GM19025 (cell line): ENCODE measurements around the gene H2BK1.

Experiments used
- ATAC-seq: cut with Tn5 transposase; IDR thresholded peaks from one replicate; pipeline ENCODE4 v1.9.1; 2021; ENCODE audit warnings: mild to moderate bottlenecking, low read depth, moderate library complexity; ENCODE audit not compliant: unreplicated experiment

H2BK1 gene

DNA sequence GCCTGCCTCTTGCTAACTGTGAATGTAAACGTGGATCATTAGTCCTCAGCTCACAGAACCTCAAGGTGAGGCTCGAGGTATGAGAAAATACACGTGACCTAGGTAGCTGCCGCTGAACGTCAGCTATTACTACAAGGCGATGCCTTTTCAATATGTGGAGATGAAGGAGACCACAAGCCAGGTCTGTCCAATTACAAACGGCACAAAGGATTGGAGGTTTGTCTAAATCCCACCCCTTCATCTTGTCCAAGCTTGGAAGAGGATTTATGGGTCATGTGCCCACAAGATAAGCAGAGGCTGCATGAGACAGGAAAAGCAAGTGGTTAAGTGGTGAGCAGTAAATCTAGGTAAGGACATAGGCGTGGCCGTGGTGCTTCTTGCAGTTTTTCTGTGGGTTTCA lies 3.4 kb downstream of the H2BK1 start:
- no peak for ATAC-seq

DNA sequence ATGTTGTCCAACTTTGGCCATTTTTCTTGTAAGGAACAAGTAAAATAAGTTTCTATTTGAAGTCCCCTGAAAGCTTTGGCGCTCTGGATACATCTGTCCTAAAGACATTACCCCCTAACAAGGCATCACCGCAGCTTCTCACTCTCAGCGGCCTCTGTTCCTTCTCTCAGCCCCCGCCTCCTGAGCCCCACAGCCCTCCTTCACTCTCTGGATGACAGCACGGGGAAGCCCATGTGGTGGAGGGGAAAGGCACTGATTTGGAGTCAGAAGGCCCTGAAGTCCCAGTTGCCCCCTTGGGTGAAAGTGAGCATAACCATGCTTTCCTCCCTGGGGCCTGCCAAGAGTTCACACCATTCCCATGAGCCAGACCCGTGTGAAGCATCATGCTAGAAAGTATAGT lies 4.6 kb downstream of the H2BK1 start:
- ATAC-seq = no peak

DNA sequence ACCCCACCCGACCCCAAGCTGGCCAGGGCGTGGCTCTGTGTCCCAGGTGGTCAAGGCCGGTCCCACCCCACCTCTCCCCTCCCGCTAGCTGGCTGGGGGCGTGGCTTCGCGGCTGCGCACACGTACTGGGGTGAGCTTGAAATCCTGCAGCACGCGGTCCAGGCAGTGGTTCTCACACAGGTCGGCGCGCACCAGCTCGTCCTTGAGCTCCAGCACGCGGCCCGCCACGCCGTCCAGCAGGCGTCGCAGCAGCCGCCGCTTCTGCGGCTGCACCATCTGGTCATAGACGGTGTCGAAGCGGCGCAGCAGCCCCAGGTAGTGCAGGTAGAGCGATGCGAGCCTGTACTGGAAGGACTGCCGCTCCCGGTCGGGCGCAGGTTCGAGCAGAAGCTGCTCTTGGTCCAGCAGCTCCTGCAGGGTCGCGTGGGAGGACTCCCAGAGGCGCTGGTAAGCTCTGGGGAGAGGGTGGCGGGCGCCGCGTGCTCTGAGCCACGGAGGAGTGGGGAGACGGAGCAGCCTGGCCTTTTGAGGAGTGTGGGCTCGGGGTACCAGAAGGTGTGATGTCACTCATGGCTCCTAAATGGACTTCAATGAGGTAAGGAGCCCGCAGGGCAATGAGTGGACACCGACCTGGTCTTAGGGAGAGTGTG lies 5.8 kb downstream of the H2BK1 start:
- no peak for ATAC-seq

DNA sequence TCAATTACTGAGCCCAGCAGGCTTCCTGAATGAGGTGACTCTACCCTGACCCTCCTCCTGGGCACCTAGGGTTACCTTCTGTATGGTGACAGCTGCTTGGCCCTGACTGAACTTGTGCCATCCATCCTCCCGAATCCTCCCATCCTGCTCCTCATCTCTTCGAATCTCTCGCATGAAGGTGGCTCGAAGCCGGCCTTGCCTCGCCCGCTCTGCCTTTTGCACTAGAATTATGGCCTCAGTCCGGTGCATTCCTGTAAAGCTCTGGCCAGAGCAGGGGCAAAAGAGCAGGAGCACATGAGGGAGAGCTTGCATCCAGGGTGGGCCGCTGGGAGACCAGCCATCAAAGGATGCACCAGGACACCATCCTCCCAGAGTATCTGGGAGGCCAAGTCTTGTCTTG lies 7.5 kb downstream of the H2BK1 start:
- no peak for ATAC-seq

DNA sequence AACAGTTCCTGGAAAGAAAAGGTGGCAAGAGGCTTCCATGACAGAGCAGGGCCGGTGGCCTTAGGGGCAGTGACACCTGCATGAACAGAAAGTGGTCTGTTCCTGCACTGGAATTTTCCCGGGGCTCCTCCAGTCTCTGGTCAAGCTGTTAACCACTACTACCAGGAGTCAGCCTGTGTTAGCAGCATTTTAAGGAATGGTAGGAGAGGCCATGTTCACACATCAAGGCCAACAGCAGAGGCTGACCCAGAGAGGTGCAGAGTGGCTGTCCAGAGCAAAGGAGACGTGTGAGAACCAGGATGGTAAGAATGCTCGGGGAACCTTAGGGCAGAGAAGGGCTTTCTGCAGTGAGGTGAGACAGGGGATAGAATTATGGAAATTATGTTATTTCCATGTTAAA lies 8.5 kb downstream of the H2BK1 start:
- ATAC-seq = no peak

DNA sequence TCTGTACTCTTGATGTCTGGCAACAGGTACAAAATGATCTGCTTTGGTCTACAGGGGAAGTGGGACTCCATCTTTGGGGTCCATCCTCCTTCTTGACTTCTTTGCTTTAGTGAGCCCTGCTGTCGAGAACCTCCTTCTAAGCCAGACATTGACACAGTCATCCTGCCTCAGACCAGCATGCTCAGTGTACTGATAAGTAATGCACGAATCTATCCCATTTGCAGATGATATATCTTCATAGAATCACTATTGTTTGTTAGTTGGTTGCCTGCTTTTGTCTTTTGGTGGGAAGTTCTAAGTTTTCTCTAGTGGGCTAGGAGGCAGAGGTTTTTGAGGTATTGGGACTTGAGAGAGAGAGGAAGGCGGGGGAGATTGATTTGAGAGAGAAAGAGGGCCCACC lies 8.9 kb downstream of the H2BK1 start:
- ATAC-seq = no peak

DNA sequence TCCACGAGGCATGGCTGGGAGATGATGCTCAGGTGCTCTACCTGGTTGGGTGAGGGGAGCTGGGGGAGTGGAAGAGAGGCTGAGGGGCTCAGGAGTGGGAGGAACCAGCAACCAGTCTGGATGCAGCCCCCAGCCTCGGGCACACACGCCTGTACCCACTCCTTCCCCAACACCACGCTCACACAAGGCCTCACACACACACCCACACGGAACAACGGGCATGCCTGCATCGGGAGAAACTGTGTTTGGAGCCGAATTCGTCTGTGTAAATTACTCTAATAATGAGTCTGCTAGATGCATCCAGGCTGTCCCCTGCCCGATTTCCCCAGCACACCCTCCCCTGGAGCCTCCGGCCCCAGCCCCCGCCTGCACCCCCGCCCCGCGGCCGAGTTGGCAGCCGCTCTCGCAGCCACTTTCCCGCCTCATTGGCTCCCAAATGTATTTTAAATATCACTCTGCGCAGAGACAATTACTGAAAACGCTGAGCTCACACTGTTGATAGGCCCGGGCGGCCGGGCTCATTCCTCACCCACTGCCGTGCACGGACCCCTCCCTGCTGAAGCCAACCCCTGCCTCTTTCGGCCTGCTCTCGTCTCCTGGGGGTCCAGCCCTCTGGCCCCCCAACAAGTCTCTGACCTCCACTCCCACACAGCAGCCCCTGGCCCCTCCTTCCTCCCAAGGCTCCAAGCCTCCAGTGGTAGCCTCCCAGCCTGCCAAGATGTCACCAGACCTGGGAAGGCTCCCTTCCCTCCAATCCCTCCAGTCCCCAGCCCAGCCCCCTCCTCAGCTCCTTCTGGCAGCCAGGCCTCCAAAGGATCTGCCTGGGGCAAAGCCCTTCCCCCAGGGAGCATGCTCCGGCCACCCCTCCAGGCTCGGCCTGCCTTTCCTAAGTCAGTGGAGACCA lies 11.1 kb downstream of the H2BK1 start:
- no peak for ATAC-seq

DNA sequence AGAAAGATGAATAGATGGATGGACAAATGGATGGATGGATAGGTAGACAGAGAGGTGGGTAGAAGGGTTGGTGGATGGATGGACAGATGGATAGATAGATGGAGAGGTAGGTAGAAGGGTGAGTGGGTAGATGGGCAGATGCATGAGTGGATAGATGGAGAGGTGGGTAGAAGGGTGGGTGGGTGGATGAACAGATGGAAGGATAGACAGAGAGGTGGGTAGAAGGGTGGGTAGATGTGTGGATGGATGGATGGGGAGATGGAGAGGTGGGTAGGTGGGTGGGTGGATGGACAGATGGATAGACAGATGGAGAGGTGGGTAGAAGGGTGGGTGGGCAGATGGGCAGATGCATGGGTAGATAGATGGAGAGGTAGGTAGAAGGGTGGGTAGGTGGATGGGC lies 12.4 kb downstream of the H2BK1 start:
- ATAC-seq = no peak

DNA sequence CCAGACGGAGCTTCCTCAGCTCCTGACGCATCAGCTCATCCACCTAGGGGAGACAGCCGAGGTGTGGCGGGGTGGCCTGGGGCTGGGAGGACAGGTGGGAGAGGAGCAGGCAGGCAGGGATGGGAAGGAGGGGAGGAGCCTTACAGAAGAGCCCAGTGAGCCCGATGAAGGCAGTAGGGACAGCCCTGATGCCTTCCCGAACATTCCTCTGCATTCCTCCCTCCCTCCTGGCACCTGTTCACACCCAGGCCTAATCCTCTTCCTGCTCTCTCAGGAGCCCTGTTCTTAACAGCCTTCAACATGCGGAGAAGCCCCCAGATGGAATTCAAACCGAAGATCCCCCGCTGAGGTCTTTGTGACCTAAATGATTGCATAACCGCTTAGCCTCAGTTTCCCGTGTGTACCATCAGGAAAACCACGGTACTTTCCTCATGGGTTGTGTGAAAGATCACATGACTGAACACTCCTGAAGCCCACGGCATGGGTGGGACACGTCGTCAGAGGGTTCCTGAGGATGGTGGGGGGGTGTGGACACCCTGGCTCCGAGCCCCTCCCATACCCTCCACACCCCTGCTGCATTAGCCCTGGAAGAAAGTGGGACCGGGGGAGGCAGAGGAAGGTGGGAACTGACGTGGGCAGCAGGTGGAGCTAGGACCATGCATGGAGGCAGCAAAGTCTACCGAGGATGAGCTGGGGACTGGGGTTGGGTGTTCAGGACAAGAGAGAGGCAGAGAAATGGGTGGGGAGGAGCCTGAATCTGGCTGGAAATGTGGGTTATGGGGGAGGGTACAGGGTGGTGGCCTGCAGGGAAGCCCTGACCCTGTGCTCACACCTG lies 14.5 kb downstream of the H2BK1 start:
- no peak for ATAC-seq

DNA sequence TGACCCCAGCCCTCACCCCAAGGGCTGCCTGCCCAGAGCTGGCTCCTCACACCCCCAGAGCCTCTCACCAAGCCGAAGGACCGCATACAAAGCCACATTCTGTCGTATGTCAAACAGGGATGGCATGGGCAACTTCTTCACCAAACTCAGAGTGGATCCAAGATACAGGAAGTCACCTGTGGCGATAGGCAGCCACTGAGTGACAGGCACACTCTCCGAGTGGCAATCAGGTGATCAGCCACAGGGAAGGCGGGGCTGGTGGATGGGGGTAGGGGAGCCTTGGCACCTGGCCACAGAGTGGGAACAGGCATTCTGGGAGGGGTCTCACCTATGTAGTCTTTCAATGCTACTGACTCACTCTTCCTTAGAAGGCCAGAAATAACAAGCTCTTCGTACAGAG lies 16.1 kb downstream of the H2BK1 start:
- ATAC-seq = no peak

DNA sequence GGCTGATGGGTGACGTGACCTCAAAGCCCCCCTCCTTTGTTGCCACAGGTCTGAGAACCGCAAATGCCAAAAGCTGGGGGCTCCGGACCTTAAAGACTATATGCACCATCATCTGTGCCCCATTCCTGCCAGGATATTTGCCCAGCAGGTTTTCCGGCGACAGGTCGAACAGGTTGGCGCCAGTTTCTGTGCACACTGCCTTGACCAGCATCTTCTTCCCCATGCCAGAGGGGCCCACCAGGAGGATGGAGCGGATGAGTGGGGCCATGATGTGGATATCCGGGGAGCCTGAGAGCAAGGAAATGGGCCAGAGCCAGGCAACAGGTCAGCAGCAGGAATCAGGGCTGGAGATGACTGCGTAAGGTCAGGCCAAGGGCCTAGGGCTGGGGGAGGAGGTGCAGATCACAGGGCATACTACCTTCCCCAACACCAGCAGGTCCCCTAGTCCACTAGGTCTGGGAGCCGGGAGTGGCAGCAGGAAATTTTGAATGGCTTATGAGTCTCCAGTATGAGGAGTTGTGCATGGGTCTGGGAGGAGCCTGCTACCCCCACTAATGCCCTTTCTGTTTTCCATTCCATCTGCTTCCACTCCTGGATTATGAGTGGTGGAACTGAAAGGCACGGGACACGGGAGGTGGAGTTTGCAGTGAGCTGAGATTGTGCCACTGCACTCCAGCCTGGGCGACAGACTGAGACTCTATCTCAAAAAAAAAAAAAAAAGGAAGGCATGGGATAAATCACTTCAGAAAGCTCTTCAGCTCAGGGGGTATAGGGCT lies 16.9 kb downstream of the H2BK1 start:
- no peak for ATAC-seq

DNA sequence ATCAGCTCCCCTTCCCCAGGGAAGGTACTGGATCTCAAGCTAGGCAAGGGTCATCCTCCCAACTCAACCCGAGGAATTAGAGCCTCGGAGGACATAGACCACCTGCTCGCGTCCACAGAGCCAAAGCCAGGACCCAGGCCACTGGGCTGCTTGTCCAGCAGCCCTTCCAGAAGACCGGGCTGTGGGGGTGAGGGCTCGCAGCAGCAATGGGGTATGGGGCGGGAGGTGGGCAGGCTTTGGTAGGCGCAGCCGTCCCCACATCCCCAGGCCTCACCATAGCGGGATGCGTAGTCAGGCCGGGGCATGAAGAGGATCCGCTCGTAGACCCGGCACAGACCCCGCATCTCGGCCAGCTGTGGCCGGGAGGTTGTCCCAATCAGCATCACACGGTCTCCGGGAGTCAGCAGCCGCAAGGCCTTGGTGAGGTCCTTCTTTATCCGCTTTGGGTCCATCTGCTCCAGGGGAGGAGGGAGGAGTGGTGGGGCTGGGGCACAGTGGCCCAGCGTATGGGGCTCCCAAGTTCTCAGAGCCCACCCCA lies 18.2 kb downstream of the H2BK1 start:
- no peak for ATAC-seq

DNA sequence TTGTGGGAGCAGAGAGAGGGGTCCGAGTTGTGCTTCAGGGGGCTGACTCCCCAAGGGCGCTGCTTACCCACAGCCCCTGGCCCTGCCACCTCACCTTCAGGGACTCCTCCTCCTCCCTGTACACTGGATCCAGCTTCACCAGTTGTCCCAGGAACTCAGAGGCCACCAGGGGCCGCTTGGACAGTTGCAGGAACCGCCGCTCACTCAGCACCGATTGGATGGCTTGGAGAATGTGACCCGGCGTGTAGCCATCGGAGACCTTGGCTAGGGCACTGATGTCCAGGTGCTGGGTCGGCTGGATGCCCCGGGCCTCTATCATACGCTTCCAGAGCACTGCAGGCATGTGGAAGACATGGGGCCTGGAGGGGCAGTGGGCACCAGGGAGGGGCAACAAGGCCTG lies 18.7 kb downstream of the H2BK1 start:
- no peak for ATAC-seq

DNA sequence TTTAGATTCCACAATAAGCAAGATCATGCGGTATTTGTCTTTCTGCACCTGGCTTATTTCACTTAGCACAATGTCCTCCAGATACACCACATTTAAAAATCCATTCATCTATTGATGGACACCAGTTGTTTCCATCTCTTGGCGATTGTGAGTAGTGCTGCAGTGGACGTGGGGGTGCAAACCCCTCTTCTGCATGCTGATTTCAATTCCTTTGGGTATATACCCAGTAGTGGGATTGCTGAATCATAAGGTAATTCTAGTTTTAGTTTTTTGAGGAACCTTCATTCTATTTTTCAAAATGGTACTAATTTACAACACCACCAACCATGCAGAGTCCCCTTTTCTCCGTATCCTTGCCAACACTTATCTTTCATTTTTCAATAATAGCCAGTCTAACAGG lies 21.2 kb downstream of the H2BK1 start:
- no peak for ATAC-seq

DNA sequence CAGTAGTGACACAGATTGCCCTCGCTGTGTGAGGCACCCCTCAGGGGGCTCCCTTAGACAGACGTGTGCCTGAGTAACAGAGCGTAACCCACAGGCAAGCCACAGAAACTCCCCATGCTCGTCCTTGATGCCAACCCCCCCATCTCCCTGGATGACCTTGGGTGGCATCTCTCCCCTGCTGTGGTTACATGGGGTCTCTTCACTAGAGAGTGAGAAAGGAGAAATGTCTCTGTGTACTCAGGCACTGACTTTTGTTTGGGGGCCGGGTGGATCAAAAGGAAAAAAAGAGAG lies 22.1 kb downstream of the H2BK1 start:
- no peak for ATAC-seq

DNA sequence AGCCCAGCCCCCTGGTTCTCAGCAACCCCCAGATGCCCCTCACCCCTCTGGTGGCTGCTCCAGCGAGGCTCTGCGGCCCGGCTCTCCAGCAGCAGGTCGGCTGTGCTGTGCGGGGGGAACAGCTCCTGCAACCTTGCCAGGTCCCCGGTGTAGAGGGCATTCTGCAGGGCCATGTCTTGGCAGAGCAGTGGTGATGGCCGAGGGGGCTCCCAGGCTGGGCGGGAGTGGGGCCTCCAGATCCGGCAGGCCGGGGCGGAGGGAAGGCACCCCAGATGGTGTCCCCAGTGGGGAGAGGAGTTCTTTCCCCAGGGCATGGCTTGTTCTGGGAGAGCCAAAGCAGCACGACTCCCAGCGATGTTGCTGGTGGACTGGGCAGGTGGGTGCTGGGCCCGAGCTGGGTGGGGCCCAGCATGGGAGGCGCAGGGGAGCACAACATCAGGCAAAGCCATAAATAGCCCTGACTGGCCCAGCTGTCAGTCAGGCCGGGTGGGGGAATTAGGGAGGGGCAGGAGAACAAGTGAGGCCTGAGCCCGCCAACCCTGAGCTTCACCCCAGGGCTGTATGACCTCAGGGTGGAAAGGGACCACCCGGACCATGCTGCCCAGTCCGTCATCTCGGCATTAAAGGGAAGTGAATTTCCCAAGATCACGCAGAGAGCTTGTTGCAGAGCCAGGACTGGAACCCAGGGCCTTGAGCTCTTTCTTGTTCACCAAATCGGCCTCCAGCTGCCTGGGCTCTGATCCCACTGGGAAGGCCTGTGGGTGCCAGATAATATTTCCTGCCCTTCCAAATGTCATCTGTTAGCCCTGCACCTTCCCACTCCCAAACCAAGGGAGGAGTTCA lies 22.7 kb downstream of the H2BK1 start:
- ATAC-seq = no peak

DNA sequence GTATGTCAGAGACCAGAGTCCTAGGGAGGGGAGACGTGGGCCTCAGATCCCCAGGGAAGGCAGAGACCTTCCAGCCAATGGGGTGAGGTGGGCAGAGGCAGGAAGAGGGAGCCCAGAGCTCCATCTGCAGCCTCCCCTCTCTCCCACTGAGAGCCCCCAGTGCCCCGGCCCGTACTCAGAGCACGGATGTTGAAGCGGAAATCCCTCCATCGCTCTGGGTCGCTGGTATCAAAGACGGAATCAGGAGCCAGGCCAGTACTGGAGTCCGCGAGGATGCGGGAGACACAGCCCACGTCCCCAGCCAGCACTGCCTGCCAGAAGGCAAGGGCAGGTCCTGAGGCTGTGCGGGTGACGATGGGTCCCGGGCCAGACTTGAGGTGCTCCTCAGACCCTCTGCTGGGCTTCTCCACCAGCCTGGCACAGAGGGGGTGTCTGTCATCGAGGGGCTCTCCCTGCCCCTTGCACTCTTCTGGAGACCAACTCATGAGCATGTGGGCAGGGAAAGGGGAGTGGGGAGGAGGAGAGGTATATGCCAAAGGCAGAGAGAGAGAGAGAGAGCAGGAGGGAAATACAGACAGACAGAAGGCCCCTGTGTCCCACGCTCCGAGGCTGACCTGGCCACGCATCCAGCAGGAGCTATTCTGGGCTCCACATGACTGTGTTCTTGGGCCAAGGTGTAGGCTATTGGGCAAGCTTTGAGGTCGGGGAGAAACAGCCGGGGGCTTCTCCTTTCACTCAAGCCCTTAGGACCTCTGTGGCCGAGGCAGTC lies 23.5 kb downstream of the H2BK1 start, which contains the start of gene ASB10:
ASB10 (minus strand) TSS at position 611 of the 769 bp plus-strand sequence; CDS start at position 491, 120 bp downstream.
- ATAC-seq = no peak

DNA sequence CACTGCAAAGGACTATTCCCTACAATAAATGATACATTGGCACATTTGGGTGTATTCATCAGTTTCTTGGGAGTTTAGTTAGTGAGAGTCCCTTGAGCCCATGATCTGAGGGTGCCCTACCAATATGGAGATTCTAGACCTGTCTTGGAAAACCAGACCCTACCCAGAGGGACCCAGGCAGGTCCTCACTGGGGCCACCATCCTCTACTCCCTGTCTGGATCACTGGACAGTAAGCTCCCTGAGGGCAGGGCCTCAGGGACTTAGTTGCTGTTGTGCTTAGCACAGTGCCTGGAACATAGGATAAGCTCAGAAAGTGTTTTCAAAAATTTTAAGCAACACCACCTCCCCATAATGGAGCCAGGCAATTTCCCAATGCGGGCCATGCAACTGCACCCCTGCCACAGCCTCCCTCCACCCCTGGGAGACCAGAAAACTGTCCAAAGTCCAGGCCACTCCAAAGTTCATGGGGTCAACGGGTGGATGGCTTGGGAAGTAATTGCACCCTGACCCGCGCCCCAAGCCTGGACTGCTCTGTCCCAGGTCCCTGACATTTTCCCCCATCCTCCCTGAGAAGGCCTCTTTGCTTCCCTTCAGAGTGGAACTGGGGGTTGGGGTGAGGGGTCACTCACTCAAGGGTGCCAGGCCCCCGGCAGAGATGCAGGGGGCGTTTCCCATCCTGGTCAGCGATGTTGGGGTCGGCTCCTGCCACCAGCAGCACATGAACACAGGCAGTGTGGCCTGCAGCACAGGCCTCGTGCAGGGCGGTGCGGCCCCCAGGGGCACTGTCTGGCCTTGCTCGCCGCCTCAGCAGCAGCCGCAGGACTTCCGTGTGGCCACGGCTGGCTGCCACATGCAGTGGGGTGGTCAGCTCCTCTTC lies 24.3 kb downstream of the H2BK1 start:
- ATAC-seq = no peak
